ENCODE data around the gene TMEM238L.

The TMEM238L gene

DNA sequence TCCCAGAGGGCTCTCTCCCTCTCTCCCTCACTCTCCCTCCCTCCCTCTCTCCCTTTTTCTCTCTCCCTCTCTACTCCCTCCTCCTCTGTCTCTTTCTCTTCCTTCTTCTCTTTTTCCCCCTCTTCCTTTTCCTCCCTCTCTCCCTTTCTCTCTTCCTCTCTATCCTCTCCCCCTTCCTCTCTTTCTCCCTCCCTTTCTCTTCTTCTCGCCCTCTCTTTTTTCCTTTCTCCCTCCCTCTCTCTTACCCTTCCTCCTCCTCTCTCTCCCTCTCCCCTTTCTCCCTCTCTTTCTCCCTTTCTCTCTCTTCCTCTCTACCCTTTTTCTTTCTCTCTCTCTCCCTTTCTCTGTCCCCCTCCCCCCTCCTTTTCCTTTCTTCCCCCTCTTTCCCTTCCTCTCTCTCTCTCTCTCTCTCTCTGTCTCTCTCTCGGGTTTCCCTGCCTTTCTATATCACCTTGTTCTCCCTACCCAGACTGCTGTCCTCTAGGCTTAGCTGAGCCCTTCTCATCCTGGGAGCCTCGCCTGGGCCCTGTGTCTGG, 48.2 kb downstream of the TMEM238L start:
- H3K4me3 ChIP-seq (ENCODE audit: low read depth, low read length), result no peak overlapping the region
- TF ChIP-seq, protein P1, sequence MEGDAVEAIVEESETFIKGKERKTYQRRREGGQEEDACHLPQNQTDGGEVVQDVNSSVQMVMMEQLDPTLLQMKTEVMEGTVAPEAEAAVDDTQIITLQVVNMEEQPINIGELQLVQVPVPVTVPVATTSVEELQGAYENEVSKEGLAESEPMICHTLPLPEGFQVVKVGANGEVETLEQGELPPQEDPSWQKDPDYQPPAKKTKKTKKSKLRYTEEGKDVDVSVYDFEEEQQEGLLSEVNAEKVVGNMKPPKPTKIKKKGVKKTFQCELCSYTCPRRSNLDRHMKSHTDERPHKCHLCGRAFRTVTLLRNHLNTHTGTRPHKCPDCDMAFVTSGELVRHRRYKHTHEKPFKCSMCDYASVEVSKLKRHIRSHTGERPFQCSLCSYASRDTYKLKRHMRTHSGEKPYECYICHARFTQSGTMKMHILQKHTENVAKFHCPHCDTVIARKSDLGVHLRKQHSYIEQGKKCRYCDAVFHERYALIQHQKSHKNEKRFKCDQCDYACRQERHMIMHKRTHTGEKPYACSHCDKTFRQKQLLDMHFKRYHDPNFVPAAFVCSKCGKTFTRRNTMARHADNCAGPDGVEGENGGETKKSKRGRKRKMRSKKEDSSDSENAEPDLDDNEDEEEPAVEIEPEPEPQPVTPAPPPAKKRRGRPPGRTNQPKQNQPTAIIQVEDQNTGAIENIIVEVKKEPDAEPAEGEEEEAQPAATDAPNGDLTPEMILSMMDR (IDR thresholded peaks at IDR 0.05; ENCODE audit: low read depth, low read length), result no peak

DNA sequence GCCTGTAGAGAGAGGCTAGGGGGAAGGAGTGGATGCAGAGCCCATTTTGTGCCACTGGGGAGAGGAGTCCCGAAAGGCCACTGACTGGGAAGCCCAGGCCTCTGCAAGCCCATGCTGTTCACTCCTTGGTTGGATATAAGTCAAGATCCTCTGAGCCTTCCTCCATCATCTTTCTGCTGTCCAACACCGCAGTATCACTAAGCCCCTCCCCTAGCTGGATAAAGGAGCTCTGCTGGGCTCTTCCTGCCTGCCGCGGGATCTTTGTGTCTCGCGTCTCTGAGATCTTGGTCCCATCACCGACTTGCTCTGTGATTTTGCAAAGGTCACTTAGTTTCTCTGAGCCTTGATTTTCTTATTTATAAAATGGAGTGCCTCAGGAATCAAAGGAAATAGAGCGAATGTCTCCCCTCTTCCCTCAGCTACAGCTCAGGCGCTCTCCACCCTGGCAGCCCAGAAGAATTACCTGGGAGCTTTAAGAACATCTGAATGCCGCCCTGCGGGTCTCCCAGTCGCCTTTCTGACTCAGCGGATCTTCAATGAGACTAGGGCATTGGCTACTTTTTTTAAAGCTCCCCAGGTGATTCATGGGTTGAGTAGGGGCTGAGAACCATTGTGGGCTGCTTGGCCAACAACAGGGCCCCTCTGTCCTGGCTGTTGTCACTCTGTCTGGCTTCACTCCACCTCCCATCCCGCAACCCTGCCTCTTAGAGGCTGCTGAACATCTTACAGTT, 48.9 kb downstream of the TMEM238L start:
- TF ChIP-seq, protein P1 (IDR thresholded peaks at IDR 0.05; ENCODE audit: low read depth, low read length), result no peak
- H3K4me3 ChIP-seq (ENCODE audit: low read depth, low read length), result no peak overlapping the region

DNA sequence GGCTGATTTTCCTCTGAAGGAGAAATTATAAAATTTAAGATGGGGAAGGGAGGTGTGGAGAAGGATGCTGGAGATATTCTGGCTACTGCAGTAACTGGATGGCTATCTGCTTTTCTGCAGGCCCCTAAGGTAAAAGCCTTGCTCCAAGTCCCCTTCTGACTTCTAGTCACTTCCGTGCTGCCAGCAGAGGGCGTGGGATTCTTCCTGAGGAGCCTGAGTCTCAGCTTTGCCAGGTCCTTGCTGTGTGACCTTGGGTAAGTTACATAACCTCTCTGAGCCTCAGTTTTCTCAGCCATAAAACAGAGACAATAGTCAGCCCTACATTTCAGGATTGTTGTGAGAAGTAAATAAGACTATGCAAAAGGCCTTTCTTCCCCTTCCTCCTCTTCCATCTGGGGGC, 49.8 kb downstream of the TMEM238L start:
- no peak overlapping the region for H3K4me3 ChIP-seq (ENCODE audit: low read depth, low read length)
- TF ChIP-seq, protein P1 (IDR thresholded peaks at IDR 0.05; ENCODE audit: low read depth, low read length), result peak; percentile 32; the same call in 1 of the 2 replicates

DNA sequence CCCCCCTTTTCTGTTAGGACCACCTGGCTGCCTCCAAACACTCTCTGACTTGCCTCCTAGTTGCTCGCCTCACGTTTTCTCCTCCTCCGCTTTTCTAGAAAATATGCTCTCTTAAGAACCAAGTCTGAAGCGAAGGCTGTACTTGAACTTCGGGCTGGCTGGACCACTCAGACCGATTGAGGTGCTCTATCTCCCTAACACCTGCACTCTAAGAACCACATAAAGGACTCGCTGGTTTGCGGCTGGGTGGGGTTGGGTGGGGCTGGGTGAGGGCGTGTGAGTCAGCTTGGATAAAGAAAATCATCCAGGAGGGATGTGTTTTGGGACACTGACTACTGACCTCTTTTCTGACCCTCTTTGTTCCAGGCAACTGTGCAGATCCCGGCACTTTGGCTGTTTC, 51.2 kb downstream of the TMEM238L start:
- no peak overlapping the region for H3K4me3 ChIP-seq (ENCODE audit: low read depth, low read length)
- TF ChIP-seq, protein P1 (IDR thresholded peaks at IDR 0.05; ENCODE audit: low read depth, low read length), result no peak

DNA sequence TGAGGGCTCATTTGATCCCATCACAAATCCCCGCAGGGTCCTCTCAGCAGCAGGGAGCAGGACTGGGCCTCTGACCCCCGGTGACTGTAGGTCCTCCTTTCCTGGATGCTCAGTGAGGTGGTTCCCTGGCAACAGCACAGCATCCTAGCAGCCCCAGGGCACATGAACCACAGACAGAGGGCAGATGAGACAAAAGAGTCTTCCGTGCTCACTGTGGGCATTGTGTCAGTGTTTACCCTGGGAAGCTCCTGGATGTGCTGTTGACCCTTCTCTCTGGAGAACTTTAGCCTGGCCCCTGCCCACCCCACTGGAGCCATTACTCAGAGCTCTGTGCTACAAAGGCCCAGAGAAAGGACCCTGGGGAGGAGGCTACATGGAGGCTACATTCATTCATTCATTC, 52.3 kb downstream of the TMEM238L start:
- TF ChIP-seq, protein P1 (IDR thresholded peaks at IDR 0.05; ENCODE audit: low read depth, low read length), result no peak
- H3K4me3 ChIP-seq (ENCODE audit: low read depth, low read length), result no peak overlapping the region

DNA sequence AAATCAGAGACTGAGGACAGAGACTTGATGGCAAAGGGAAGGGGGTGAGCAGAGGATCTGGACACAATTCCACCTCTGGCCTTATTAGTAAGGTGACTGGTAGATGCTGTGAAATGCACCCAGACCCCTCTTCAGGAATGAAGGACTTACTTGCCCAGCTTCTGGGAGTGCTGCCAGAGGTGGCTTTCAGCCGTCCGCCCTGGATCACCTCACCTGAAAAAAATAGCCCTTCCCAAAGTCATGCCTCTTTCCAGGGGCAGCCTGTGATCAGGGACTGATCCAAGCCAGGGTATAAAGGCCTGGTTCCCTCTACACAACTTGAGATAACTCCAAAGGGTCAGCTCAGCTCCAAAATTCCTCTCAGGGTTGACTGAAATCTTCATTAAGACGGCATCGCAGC, 53.7 kb downstream of the TMEM238L start:
- TF ChIP-seq, protein P1 (IDR thresholded peaks at IDR 0.05; ENCODE audit: low read depth, low read length), result no peak
- no peak overlapping the region for H3K4me3 ChIP-seq (ENCODE audit: low read depth, low read length)

DNA sequence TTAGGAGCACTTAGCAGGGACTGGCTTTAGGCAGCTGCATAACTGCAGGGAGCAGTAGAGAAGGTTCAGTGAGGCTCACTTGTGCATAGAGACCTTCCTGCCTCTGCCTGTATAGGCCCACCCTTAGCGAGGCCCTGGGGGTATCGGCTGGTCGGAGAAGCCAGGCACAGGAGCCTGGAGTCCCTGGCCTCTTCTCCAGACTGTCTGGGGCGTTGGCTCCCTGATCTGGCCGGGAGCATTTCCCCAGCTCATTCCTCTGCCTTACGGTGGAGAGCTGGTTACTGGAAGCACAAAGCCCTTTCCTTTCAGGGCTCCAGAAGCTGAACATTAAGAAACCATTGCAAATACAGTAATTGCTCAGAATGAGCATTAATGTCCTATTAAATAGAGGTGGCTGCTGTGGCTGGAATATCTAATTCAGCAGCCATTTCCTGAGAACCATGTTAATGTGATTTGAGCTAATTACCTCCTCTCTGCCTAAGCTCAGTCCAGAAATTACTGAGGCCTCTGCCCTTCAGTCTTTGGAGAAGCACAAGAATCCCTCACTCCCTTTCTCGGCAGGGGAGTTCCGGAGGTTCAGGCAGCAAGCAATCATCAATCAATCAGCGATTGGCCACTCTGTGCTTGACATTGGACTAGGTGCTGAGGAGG, 55.2 kb downstream of the TMEM238L start:
- no peak overlapping the region for H3K4me3 ChIP-seq (ENCODE audit: low read depth, low read length)

More for the DNA sequence above, 55.2 kb downstream of the TMEM238L start:
- TF ChIP-seq, protein P1 (IDR thresholded peaks at IDR 0.05; ENCODE audit: low read depth, low read length), result no peak

All from WI38 (cell line).